Endothelial cell of umbilical vein (primary cell): Measurements from ENCODE around the gene DOCK6. TPM values are rescaled to one million over a fixed set of nuclear protein-coding genes. Genes with fewer than 3 reads are reported as not detected.

Source experiments
- BruUV-seq: library from RNA; stranded (reverse); fragments of 400-500 nt; replicated peaks from 2 replicates; lab custom pipeline; 2021; lab: Mats Ljungman, UMichigan
- CTCF ChIA-PET: fragments of 300-600, 350-600 bp; sonication (Branson Sonifier 250); formaldehyde crosslinking; loops from one replicate; lab custom pipeline; 2021; ENCODE audit warnings: antibody characterized with exemption, inconsistent platforms; lab: Charles Lee
- POLR2A ChIA-PET: fragments of 300-600, 350-600 bp; sonication (Branson Sonifier 250); formaldehyde crosslinking; loops from one replicate; lab custom pipeline; 2021; ENCODE audit warnings: antibody characterized with exemption, inconsistent platforms; lab: Charles Lee
- DNase-seq: peaks from one replicate; pipeline ENCODE4 v3.0.0-alpha.2; 2011; ENCODE audit warnings: low read depth, low spot score
- FAIRE-seq: peaks from 2 replicates; lab custom pipeline; 2011; peaks lifted over from hg19 to GRCh38; lab: Jason Lieb, UNC
- H2AFZ ChIP-seq: 2 replicates; pipeline ENCODE4 v1.6.0; 2012; ENCODE audit warnings: low read depth, low read length, control low read depth, inconsistent platforms
- H3K27ac ChIP-seq: 2 replicates; pipeline ENCODE4 v1.5.1; 2011; ENCODE audit warnings: low read depth, mild to moderate bottlenecking, control low read depth, low read length, moderate library complexity; ENCODE audit not compliant: insufficient read depth
- H3K27me3 ChIP-seq, 2 experiments: 2 replicates each; pipeline versions ENCODE4 v1.6.0 to v1.6.1; 2011; ENCODE audit warnings: low read length in 2 of 2, mixed read lengths in 1 of 2; ENCODE audit not compliant: control insufficient read depth in 2 of 2, insufficient read depth in 2 of 2
- H3K36me3 ChIP-seq, 2 experiments: 2 replicates in 1 of 2; 3 replicates in 1 of 2; pipeline ENCODE4 v1.5.1; 2011; ENCODE audit warnings: low read length in 2 of 2, mild to moderate bottlenecking in 1 of 2, moderate library complexity in 1 of 2; ENCODE audit not compliant: control insufficient read depth in 2 of 2, insufficient read depth in 2 of 2; ENCODE audit errors: extremely low read depth in 1 of 2
- H3K4me1 ChIP-seq: 3 replicates; pipeline ENCODE4 v1.5.1; 2011; ENCODE audit warnings: mild to moderate bottlenecking, low read length; ENCODE audit not compliant: control insufficient read depth, insufficient read depth; ENCODE audit errors: extremely low read depth
- H3K4me2 ChIP-seq: 2 replicates; pipeline ENCODE4 v1.6.1; 2011; ENCODE audit warnings: low read length, control low read depth, mixed read lengths; ENCODE audit not compliant: insufficient read depth
- H3K4me3 ChIP-seq, 3 experiments: fragments of 200-600 bp in 1 of 3; sonication (generic), shearing (Covaris generic) in 1 of 3; replicated peaks in 1 of 3; 2 replicates each; pipeline ENCODE4 v1.5.1; 2011 to 2016; ENCODE audit warnings: control low read depth in 3 of 3, low read length in 3 of 3, mild to moderate bottlenecking in 2 of 3, inconsistent platforms in 1 of 3, low read depth in 1 of 3, moderate library complexity in 1 of 3; ENCODE audit not compliant: insufficient read depth in 1 of 3
- H3K79me2 ChIP-seq: 2 replicates; pipeline ENCODE4 v1.6.0; 2012; ENCODE audit warnings: low read length, inconsistent platforms; ENCODE audit not compliant: control insufficient read depth, insufficient read depth
- H3K9ac ChIP-seq: replicated peaks from 2 replicates; pipeline ENCODE3; 2011; ENCODE audit warnings: low read length, control low read depth; ENCODE audit not compliant: insufficient read depth; ENCODE audit errors: extremely low read depth
- H3K9me1 ChIP-seq: replicated peaks from 3 replicates; pipeline ENCODE4 v1.6.0; 2011; ENCODE audit warnings: mild to moderate bottlenecking, low read length; ENCODE audit not compliant: control insufficient read depth, insufficient read depth; ENCODE audit errors: extremely low read depth
- H3K9me3 ChIP-seq: replicated peaks from 2 replicates; pipeline ENCODE4 v1.5.1; 2012; ENCODE audit warnings: low read length, inconsistent platforms; ENCODE audit not compliant: control insufficient read depth, insufficient read depth
- H4K20me1 ChIP-seq: replicated peaks from 2 replicates; pipeline ENCODE3; 2011; ENCODE audit warnings: mild to moderate bottlenecking, low read length; ENCODE audit not compliant: control insufficient read depth, insufficient read depth; ENCODE audit errors: extremely low read depth
- EZH2 ChIP-seq: IDR thresholded peaks from 2 replicates; pipeline ENCODE4 v1.6.1; 2012; ENCODE audit warnings: borderline replicate concordance, low read depth, mild to moderate bottlenecking, moderate library complexity, low read length, inconsistent platforms; ENCODE audit not compliant: severe bottlenecking
- GATA2 ChIP-seq: IDR thresholded peaks from 2 replicates; pipeline ENCODE4 v1.7.0; 2011; ENCODE audit warnings: low read depth, mild to moderate bottlenecking, moderate library complexity, mixed read lengths, low read length; ENCODE audit not compliant: insufficient read length, insufficient read depth
- MYC ChIP-seq: IDR thresholded peaks from one replicate; pipeline ENCODE4 v1.6.1; 2011; ENCODE audit warnings: mild to moderate bottlenecking, low read depth, low read length
- dilution Hi-C: fragments of 300-500 bp; cut with MboI; formaldehyde crosslinking; loops from one replicate; pipeline ENCODE4 v1.15.0; 2019; ENCODE audit warnings: low sequenced_read_pairs; ENCODE audit not compliant: extremely low pct_ligation_motif_present
- intact Hi-C: fragments of 100-400 bp; cut with micrococcal nuclease; formaldehyde crosslinking; loops from one replicate; pipeline ENCODE4 v1.10.0; 2022
- polyA plus RNA-seq, 4 experiments: library from polyadenylated mRNA; depleted of rRNA in 3 of 4; stranded (reverse) in 3 of 4; unstranded in 1 of 4; fragments of >200 nt; gene quantifications; 2 replicates each; pipeline versions ENCODE4 v1.2.1 to v1.2.3, GENCODE V29; 2011 to 2012; ENCODE audit warnings: missing spikeins in 1 of 4
- total RNA-seq: library from RNA; stranded (reverse); gene quantifications from 2 replicates; pipeline ENCODE4 v1.2.3, GENCODE V29; 2021
- TF ChIP-seq, protein P1 (sequence below), 2 donors: IDR thresholded peaks; 1 replicate in 1 of 2; 2 replicates in 1 of 2; pipeline ENCODE4 v1.5.1; 2011; ENCODE audit warnings: low read length in 2 of 2, mild to moderate bottlenecking in 2 of 2, moderate library complexity in 2 of 2, control low read depth in 1 of 2, inconsistent platforms in 1 of 2, low read depth in 1 of 2; ENCODE audit not compliant: insufficient read depth in 1 of 2; ENCODE audit errors: extremely low read depth in 1 of 2

Gene DOCK6
- total and polyA plus RNA-seq, 2 donors (not counting 3 experiments of a cell fraction or from before 2014, with no cell fraction given), result 126 to 334 TPM

DNA sequence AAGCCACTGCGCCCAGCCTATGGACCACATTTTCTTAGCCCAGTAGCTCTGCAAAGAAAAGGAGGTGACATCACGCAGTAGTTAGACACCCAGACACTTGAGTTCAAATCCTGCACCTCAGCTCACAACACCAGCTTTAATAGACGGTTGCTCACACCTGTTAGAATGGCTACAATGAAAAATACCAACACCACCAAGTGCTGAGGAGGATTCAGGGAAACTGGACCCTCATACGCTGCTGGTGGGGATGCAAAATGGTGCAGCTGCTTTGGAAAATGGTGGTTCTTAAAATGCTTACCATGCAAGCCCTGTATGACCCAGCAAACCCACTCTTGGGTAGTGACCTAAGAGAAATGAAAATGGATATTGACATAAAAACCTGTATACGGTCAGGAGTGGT is 11.7 kb upstream of the DOCK6 start:
- dilution Hi-C loops, result no loop called here
- Histone ChIP-seq H3K36me3 (no peaks in the 10 kb centered on the region), H2AFZ (no peak overlapping the region), H3K4me1 (peaks cover 16% of the 10 kb centered on the region), H3K4me3 (no peak overlapping the region), H3K9ac (no peak overlapping the region), H4K20me1 (no peaks in the 10 kb centered on the region), H3K9me3 (no peaks in the 10 kb centered on the region), H3K79me2 (no peaks in the 10 kb centered on the region), H3K27me3 (no peaks in the 10 kb centered on the region), H3K9me1 (no peaks in the 10 kb centered on the region), H3K4me2 (no peak overlapping the region), H3K27ac (no peak overlapping the region)
- intact Hi-C loops, result no loop called here
- POLR2A ChIA-PET, result interaction anchor here (0.6 to 1.1 kb wide), 3 partner anchors 18 to 374 kb away, joined by 3 to 8 read pairs (median 3); no protein-coding TSS in a partner anchor
- no peak for DNase-seq
- TF ChIP-seq MYC, result no peak
- no peak for FAIRE-seq
- CTCF ChIA-PET, result interaction anchor here (1.3 to 3.1 kb wide), 2 partner anchors 12 to 14 kb away, joined by 4 to 17 read pairs; no protein-coding TSS in a partner anchor
- BruUV-seq, result no TSS peak

DNA sequence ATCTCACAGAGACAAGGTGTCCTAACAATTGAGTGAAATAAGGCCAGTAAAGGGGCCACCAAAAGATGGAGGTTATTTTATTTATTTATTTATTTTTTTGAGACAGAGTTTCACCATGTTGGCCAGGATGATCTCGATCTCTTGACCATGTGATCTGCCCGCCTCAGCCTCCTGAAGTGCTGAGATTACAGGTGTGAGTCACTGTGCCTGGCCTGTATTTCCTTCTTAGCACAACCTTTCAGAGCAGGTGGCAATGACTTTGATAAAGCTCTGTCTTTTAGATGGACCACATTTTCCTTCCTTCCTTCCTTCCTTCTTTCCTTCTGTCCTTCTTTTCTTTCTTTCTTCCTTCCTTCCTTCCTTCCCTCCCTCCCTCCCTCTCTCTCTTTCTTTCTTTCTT is 11.0 kb upstream of the DOCK6 start:
- no TSS peak for BruUV-seq
- dilution Hi-C loops, result no loop called here
- TF ChIP-seq EZH2, result no peak
- no peak for TF ChIP-seq GATA2
- TF ChIP-seq, protein P1, sequence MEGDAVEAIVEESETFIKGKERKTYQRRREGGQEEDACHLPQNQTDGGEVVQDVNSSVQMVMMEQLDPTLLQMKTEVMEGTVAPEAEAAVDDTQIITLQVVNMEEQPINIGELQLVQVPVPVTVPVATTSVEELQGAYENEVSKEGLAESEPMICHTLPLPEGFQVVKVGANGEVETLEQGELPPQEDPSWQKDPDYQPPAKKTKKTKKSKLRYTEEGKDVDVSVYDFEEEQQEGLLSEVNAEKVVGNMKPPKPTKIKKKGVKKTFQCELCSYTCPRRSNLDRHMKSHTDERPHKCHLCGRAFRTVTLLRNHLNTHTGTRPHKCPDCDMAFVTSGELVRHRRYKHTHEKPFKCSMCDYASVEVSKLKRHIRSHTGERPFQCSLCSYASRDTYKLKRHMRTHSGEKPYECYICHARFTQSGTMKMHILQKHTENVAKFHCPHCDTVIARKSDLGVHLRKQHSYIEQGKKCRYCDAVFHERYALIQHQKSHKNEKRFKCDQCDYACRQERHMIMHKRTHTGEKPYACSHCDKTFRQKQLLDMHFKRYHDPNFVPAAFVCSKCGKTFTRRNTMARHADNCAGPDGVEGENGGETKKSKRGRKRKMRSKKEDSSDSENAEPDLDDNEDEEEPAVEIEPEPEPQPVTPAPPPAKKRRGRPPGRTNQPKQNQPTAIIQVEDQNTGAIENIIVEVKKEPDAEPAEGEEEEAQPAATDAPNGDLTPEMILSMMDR (IDR thresholded peaks at IDR 0.05; ENCODE audit: extremely low read depth in 1 of 2, insufficient read depth in 1 of 2, low read depth in 1 of 2, low read length in 2 of 2), result no peak
- no peak for TF ChIP-seq MYC
- no peaks in the 10 kb centered on the region for H4K20me1 ChIP-seq
- H3K4me2 ChIP-seq, result no peak overlapping the region
- no peaks in the 10 kb centered on the region for H3K36me3 ChIP-seq
- no peak overlapping the region for H3K4me3 ChIP-seq
- no peak overlapping the region for H2AFZ ChIP-seq
- no peaks in the 10 kb centered on the region for H3K9me1 ChIP-seq
- H3K4me1 ChIP-seq, result peaks cover 21% of the 10 kb centered on the region
- POLR2A ChIA-PET, result interaction anchor here (0.6 to 1.1 kb wide), 2 partner anchors 17 to 373 kb away, joined by 3 read pairs; no protein-coding TSS in a partner anchor
- no peaks in the 10 kb centered on the region for H3K27me3 ChIP-seq
- no peak overlapping the region for H3K27ac ChIP-seq
- no peaks in the 10 kb centered on the region for H3K79me2 ChIP-seq
- intact Hi-C loops, result no loop called here
- FAIRE-seq, result no peak
- CTCF ChIA-PET, result interaction anchor here (1.4 to 3.1 kb wide), 3 partner anchors 13 to 30 kb away, joined by 3 to 17 read pairs (median 4); no protein-coding TSS in a partner anchor
- H3K9me3 ChIP-seq, result no peaks in the 10 kb centered on the region
- H3K9ac ChIP-seq, result no peak overlapping the region
- DNase-seq, result no peak
